HG03442 (cell line): ENCODE measurements around the gene PPA1.
"Not testable (repeated sequence)": the region's sequence is repeated elsewhere in the genome, so short reads cannot be mapped to it uniquely, and the experiment has no call there.

Experiments used
- ATAC-seq: cut with Tn5 transposase; IDR thresholded peaks from one replicate; pipeline ENCODE4 v1.9.1; 2021; ENCODE audit warnings: mild to moderate bottlenecking, moderate library complexity; ENCODE audit not compliant: unreplicated experiment

The PPA1 gene

DNA sequence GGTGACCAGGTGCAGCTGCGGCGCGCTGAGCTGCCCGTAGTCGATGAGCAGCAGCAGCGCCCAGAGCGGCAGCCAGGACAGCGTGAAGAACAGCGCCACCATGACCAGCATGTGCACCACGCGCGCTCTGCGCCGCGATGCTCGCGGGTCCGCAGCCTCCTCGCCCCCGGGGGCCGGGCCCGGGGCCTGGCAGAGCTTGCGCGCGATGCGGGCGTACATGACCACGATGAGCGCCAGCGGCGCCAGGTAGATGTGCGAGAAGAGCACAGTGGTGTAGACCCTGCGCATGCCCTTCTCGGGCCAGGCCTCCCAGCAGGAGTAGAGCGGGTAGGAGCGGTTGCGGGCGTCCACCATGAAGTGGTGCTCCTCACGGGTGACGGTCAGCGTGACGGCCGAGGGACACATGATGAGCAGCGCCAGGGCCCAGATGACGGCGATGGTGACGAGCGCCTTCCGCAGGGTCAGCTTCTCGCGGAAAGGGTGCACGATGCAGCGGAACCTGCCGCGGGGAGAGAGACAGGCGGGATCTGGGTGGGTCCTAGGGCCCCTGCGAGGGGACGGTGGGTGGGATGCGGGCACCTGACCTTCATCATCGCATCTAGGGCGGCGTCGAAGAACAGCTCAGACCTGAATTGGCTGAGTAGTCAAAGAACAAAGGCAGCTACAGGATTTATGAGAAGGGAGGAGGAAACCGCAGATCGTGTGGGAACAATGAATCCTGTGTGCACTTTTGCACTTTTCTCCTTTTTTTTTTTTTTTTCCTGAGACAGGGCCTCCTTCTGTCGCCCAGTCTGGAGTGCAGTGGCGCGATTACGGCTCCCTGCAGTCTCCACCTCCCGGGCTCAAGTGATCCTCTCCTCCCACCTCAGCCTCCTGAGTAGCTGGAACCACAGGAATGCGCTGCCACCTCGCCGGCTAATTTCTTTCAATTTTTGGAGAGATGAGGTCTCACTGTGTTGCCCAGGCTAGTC lies 22.4 kb upstream of the PPA1 start:
- ATAC-seq, result no peak

DNA sequence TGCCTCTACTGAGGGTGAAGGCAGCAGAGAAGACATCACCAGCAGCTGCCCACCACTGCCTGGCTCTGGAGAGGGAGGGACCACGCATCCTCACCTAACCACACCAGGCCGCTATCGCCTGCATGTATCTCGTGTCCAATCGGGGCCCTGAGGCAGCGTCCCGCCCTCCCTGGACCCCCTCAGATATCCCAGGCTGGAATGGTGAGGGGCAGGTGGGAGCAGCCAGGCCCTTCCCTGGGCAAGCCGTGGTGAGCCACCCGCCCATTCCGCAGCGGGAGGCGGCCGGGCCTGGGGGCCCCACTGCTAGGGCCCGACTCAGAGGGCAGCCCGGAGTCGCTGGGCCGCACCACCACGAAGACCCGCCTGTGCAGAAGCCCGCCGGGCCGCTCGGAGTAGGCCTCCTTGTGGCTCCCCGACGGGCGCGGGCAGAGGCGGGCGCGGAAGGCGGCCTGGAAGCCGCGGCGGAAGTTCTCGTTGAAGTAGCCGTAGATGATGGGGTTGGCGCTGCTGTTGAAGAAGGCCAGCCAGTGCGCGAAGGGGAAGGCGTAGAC lies 21.6 kb upstream of the PPA1 start:
- no peak for ATAC-seq

DNA sequence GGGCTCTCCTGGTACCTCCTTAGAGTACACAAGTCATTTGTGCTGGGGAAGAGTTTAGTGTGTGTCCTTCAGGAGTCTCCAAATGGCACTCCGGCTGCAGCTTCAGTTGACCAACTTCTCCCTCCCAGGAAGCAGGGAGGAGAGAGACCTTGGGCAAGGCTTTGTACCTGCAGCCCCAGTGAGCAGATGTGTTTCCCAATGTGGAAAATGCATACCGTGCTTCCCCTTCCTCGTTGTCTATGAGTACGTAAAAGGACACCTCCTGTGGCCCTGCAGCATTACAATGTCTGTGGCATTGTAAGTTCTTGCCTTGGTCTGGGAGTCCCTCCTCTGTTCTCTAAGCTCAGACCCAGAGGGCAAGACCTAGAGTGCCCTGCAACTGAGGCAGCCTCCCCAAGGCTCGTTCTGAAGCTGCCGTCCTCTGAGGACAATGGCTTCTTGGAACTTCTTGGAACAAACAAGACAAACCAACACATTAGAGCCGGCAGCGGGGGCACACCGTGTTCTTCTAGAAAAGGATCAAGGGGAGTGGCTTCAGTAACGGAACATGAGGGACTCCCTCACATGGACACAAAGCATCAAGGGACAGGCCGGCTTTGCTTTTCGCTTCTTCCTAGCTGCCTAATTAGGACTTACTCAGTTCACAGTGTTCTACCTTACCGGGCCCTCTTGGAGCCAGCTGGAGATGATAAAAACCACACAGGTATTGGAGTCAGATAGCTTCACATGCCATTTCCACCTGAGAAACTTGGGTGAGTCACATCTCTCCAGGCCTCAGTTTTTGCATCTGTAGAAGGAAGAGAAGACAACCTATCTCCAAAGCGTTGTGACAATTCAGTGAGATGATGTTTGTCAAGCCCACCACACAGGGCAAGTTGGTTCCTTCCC lies 20.9 kb upstream of the PPA1 start:
- no peak for ATAC-seq

DNA sequence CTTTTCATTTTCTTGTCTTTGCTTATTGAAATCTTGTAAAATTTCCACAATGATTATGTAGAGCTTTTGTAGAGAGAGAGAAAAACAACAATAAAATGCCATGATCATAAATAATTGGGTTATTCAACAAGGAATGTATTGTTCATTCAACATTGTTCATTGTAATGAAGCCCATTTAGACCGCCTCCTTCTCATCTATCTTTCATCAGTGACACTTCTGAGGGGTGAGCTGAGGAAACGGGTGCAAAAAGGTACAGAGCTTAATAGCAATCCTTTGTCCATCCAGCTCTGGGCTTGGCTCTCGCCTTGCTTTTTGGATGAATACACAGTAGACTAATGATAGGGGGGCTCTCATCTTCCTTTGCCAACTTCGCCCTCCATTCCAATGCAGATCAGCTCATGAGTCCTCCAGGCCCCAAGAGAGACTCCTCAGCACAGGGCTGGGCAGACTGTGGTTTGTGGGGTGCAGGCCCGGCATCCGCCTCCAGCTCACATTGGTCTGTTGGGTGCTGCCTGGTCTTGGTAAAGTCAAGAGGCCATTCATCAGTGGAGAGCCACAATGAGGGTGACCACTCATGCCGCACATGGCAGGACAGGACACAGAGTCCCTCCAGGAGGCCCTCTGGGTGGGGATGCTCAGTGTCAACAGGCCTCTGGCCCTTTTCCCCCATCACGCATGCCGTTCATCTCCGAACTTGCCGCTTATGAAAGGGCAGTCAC lies 17.9 kb upstream of the PPA1 start:
- no peak for ATAC-seq

GRCh38 chr10:70247360-70247759 lies 14.1 kb upstream of the PPA1 start:
- ATAC-seq, result no peak

- no peak for ATAC-seq
Observed at GRCh38 chr10:70241081-70241480, 7.9 kb upstream of the PPA1 start.

DNA sequence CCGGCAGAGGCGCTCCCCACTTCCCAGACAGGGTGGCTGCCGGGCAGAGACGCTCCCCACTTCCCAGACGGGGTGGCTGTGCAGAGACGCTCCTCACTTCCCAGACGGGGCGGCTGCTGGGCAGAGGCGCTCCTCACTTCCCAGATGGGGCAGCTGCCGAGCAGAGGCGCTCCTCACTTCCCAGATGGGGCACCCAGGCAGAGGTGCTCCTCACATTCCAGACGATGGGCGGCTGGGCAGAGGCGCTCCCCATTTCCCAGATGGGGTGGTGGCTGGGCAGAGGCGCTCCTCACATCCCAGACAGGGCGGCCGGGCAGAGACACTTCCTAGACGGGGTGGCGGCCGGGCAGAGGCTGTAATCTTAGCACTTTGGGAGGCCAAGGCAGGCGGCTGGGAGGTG lies 6.8 kb upstream of the PPA1 start:
- ATAC-seq, result not testable (repeated sequence)

GRCh38 chr10:70239077-70239976 lies 6.1 kb upstream of the PPA1 start:
- ATAC-seq, result not testable (repeated sequence)

DNA sequence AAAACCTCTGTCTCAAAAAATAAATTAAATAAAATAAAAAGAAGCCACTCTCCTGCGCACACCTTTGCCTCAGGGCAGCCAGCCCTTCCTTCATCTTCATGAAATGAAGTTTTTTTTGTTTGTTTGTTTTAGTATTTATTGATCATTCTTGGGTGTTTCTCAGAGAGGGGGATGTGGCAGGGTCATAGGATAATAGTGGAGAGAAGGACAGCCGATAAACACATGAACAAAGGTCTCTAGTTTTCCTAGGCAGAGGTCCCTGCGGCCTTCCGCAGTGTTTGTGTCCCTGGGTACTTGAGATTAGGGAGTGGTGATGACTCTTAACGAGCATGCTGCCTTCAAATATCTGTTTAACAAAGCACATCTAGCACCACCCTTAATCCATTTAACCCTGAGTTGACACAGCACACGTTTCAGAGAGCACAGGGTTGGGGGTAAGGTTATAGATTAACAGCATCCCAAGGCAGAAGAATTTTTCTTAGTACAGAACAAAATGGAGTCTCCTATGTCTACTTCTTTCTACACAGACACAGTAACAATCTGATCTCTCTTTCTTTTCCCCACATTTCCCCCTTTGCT lies 4.8 kb upstream of the PPA1 start:
- ATAC-seq, result not testable (repeated sequence)

- ATAC-seq, result no peak
Observed at GRCh38 chr10:70234668-70235447, 1.6 kb upstream of the PPA1 start.

DNA sequence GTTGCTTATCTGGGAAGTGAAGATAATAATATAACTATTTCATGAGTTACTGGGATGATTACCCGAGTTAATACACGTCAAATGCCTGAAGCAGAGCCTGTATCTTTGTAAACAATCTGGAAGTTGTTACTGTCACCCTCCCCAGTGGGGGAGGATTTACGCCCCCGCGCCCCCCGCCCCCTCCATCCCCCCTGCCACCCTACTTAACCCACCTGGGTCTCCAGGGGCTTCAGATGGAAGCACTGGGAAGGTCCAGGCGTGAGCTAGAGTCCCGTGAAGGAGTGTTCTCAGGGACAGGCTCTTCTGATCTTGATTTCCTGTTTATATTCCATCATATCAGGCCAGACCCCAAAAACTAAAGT lies 691 bp upstream of the PPA1 start:
- ATAC-seq, result no peak

DNA sequence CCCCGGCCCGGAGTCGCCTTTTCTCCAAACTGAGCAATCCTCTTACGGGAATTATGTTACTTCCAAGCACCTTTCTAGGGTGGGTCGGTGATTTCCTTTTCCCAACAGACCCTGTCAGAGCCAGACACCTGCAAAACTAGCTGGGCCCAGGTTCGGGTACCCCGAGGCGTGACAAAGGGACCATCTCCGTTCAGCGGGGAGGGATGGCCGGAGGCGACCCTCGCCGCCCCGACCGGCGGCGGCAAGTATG lies 445 bp downstream of the PPA1 start:
- ATAC-seq, result no peak

GRCh38 chr10:70232155-70232858 lies 922 bp downstream of the PPA1 start:
- no peak for ATAC-seq

- no peak for ATAC-seq
Observed at GRCh38 chr10:70228491-70228890, 4.7 kb downstream of the PPA1 start.

DNA sequence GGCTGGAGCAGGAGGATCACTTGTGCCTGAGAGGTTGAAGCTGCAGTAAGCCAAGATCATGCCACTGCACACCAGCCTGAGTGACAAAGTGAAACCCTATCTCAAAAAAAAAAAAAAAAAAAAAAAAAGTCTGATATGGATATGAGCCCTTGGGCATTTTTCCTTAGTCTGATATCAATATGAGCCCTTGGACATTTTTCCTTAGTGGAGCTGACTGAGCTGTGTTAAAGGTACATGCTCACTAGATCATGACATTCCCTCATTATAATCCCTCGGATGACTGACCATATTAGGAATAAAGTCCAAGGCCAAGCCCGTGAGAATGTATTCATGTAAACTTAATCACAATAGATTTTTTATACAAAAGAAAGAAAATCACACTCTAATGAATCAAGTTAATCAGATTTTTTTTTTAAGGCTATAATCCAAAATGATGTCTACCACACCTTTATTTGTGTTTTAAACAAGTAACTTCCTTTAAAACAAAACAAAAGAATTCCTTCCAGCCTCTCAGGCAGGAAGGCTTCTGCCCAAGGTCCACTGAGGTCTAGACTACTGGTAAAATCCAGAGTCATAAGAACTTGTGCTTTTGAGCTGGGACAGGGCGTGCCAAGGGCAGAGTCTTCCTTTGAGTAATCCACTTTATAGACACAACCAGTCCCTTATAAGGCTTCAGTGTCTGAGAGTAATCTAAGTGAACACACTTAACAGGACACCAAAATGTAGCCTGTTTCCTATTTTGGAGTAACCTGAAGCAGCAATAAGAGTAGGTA lies 5.5 kb downstream of the PPA1 start:
- ATAC-seq, result no peak

DNA sequence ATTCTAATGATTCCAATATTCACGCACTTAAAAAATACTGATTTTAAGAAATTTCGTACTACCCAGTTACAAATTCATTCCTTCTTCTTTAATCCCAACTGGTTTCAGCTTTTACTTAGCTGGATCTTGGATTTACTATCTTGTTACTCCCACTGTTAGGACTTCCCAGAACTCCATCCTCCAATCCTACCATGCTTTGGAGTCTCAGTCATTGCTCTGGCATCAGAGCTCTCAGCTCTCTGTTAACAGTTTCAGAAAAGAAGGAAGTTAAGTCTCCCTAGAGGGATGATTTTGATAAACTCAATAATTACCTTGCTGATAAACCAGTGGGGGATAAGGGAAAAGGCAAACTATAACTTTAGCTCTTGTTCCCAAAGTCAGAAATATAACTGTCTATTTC lies 9.5 kb downstream of the PPA1 start:
- no peak for ATAC-seq

DNA sequence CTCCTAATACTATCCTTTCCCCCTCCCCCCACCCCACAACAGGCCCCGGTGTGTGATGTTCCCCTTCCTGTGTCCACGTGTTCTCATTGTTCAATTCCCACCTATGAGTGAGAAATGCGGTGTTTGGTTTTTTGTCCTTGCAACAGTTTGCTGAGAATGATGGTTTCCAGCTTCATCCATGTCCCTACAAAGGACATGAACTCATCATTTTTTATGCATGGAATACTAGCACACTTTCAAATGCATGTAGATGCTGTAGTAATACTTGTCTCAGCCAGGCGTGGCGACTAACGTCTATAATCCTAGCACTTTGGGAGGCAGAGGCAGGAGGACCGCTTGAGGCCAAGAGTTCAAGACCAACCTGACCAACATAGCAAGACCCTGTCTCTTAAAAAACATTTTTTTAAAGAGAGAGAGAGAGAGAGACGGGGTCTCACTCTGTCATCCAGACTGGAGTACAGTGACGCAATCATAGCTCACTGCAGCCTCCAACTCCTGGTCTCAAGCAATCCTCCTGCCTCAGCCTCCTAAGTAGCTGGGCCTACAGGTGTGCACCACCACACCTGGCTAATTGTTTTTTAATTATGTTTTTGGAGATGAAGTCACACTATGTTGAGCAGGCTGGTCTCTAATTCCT lies 10.3 kb downstream of the PPA1 start:
- ATAC-seq, result not testable (repeated sequence)
